HG02759 (cell line): ENCODE results near the gene POM121L2.

Experiments used
- ATAC-seq: cut with Tn5 transposase; IDR thresholded peaks from one replicate; pipeline ENCODE4 v1.9.1; 2021; ENCODE audit warnings: mild to moderate bottlenecking, moderate library complexity; ENCODE audit not compliant: unreplicated experiment

The POM121L2 gene

GRCh38 chr6:27260836-27261375 is 51.2 kb downstream of the POM121L2 start:
- ATAC-seq, result no peak

GRCh38 chr6:27260369-27260768 is 51.7 kb downstream of the POM121L2 start:
- ATAC-seq, result no peak
